Fibroblast of lung (primary cell): ENCODE data around the gene SACS. TPM values are rescaled to one million over a fixed set of nuclear protein-coding genes. Genes with fewer than 3 reads are reported as not detected.

Experiments
- DNase-seq, 2 donors: peaks; one replicate each; pipeline versions ENCODE4 v3.0.0 to v3.0.0-alpha.2; 2010; ENCODE audit warnings: low read depth in 2 of 2
- H2AFZ ChIP-seq: 2 replicates; pipeline ENCODE4 v1.5.1; 2012; ENCODE audit warnings: low read length, control low read depth, inconsistent platforms
- H3K27ac ChIP-seq: 2 replicates; pipeline ENCODE4 v1.5.1; 2011; ENCODE audit warnings: low read length, control low read depth; ENCODE audit not compliant: insufficient read depth
- H3K27me3 ChIP-seq: 2 replicates; pipeline ENCODE4 v1.5.1; 2011; ENCODE audit warnings: mild to moderate bottlenecking, low read length; ENCODE audit not compliant: control insufficient read depth, insufficient read depth
- H3K36me3 ChIP-seq: 2 replicates; pipeline ENCODE4 v1.5.1; 2011; ENCODE audit warnings: low read length; ENCODE audit not compliant: control insufficient read depth, insufficient read depth
- H3K4me1 ChIP-seq: 2 replicates; pipeline ENCODE4 v1.5.1; 2011; ENCODE audit warnings: low read length; ENCODE audit not compliant: control insufficient read depth, insufficient read depth; ENCODE audit errors: extremely low read depth
- H3K4me2 ChIP-seq: 2 replicates; pipeline ENCODE4 v1.5.1; 2011; ENCODE audit warnings: low read length, control low read depth; ENCODE audit not compliant: insufficient read depth; ENCODE audit errors: extremely low read depth
- H3K4me3 ChIP-seq, 4 experiments: fragments of 200-600 bp in 1 of 4; sonication (generic) in 1 of 4; replicated peaks in 1 of 4; 2 replicates each; pipeline ENCODE4 v1.5.1; 2011 to 2016; ENCODE audit warnings: low read length in 4 of 4, low read depth in 3 of 4, mild to moderate bottlenecking in 3 of 4, control low read depth in 2 of 4, inconsistent platforms in 1 of 4, mixed read lengths in 1 of 4; ENCODE audit not compliant: insufficient read depth in 1 of 4; ENCODE audit errors: control extremely low read depth in 1 of 4
- H3K79me2 ChIP-seq: 2 replicates; pipeline ENCODE4 v1.5.1; 2012; ENCODE audit warnings: mild to moderate bottlenecking, low read length, inconsistent platforms; ENCODE audit not compliant: control insufficient read depth, insufficient read depth
- H3K9ac ChIP-seq: 2 replicates; pipeline ENCODE4 v1.5.1; 2011; ENCODE audit warnings: mild to moderate bottlenecking, low read length, control low read depth; ENCODE audit not compliant: insufficient read depth
- H3K9me3 ChIP-seq: 2 replicates; pipeline ENCODE4 v1.5.1; 2012; ENCODE audit warnings: low read depth, low read length; ENCODE audit not compliant: control insufficient read depth, insufficient read depth
- H4K20me1 ChIP-seq: 2 replicates; pipeline ENCODE4 v1.5.1; 2011; ENCODE audit warnings: low read length; ENCODE audit not compliant: control insufficient read depth, insufficient read depth; ENCODE audit errors: extremely low read depth
- EZH2 ChIP-seq: IDR thresholded peaks from 2 replicates; pipeline ENCODE4 v1.5.1; 2012; ENCODE audit warnings: low read length, control low read depth, mild to moderate bottlenecking; ENCODE audit errors: missing control alignments
- polyA plus RNA-seq, 2 donors: library from polyadenylated mRNA; depleted of rRNA in 1 of 2; stranded (reverse) in 1 of 2; unstranded in 1 of 2; fragments of >200 nt; gene quantifications; 2 replicates each; pipeline ENCODE4 v1.2.1, GENCODE V29; 2011 to 2012; ENCODE audit warnings: missing spikeins in 1 of 2
- total RNA-seq: library from RNA; depleted of rRNA; stranded (reverse); fragments of >200 nt; gene quantifications from 2 replicates; pipeline ENCODE4 v1.2.1, GENCODE V29; 2014
- TF ChIP-seq, protein P1 (sequence below), 2 donors: IDR thresholded peaks in 1 of 2; conservative IDR thresholded peaks in 1 of 2; 1 replicate in 1 of 2; 2 replicates in 1 of 2; pipeline ENCODE4 v1.5.1; 2011 to 2012; ENCODE audit warnings: low read length in 2 of 2, control low read depth in 1 of 2, inconsistent platforms in 1 of 2, low read depth in 1 of 2, mild to moderate bottlenecking in 1 of 2

The SACS gene
- total and polyA plus RNA-seq, 2 donors (not counting 1 experiment from before 2014, with no cell fraction given), result 43.1 to 94.5 TPM

DNA sequence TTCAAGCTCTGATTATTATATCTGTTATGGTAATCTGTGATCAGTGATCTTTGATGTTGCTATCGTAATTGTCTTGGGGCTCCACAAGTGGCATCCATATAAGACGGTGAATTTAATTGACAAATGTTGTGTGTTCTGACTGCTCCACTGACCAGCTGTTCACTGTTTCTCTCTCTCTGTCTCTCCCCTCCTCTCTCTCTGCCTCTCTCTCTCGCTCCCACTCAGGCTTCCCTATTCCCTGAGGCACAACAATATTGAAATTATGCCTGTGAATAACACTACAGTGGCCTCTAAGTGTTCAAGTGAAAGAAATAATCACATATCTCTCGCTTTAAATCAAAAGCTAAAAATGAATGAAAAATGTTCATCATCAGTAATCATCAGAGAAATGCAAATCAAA is 4.4 kb upstream of the SACS start:
- H4K20me1 ChIP-seq, result no peaks in the 10 kb centered on the region
- no peaks in the 10 kb centered on the region for H3K9me3 ChIP-seq
- no peaks in the 10 kb centered on the region for H3K27me3 ChIP-seq
- no peak overlapping the region for H2AFZ ChIP-seq
- no peaks in the 10 kb centered on the region for H3K79me2 ChIP-seq
- H3K9ac ChIP-seq, result no peak overlapping the region
- H3K4me1 ChIP-seq, result no peaks in the 10 kb centered on the region
- no peaks in the 10 kb centered on the region for H3K36me3 ChIP-seq
- DNase-seq, result no peak
- H3K4me2 ChIP-seq, result no peak overlapping the region
- H3K4me3 ChIP-seq, result no peak overlapping the region
- TF ChIP-seq EZH2, result no peak
- TF ChIP-seq, protein P1, sequence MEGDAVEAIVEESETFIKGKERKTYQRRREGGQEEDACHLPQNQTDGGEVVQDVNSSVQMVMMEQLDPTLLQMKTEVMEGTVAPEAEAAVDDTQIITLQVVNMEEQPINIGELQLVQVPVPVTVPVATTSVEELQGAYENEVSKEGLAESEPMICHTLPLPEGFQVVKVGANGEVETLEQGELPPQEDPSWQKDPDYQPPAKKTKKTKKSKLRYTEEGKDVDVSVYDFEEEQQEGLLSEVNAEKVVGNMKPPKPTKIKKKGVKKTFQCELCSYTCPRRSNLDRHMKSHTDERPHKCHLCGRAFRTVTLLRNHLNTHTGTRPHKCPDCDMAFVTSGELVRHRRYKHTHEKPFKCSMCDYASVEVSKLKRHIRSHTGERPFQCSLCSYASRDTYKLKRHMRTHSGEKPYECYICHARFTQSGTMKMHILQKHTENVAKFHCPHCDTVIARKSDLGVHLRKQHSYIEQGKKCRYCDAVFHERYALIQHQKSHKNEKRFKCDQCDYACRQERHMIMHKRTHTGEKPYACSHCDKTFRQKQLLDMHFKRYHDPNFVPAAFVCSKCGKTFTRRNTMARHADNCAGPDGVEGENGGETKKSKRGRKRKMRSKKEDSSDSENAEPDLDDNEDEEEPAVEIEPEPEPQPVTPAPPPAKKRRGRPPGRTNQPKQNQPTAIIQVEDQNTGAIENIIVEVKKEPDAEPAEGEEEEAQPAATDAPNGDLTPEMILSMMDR (conservative IDR thresholded peaks at IDR 0.05 in 1 of 2, IDR thresholded peaks at IDR 0.05 in 1 of 2; ENCODE audit: low read depth in 1 of 2, low read length in 2 of 2), result no peak
- no peak overlapping the region for H3K27ac ChIP-seq

DNA sequence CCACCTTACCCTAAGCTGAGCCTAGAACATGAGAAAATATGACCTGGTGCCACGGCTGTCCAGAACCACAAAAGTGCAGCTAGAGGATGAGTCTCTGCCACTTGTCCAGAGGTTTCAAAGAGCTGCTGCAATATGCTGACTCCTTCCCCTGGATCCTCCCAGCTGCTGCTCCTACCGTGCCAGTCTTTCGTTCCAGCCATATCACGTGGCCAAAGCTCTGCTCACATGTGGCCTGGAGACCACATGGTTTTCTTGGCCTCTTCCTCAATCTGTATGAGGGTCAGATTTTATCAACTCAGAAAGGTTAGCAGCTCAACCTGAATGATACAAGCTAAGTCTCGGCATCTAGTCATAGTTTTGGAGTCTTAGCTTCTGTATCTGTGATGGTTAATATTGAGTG is 3.2 kb upstream of the SACS start:
- no peak overlapping the region for H2AFZ ChIP-seq
- no peak for DNase-seq

DNA sequence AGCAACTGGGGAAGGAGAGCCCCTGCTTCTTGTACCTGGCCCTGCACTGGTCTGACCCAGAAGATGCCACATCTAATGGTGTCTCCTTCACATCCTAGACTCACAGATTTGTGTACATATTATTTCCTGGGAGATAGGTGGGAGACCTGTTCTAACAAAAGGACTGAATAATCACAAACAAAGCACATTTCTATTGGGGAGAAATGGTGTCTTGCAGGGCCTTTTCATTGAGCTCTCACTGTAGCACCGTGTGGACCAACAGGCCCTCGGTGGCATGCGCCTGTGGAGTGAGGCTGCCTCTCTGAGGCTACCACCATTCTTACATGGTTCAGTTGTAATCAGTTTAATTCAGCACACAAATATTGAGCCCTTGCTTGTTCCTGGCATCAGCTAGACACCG is 989 bp upstream of the SACS start:
- Histone ChIP-seq H2AFZ (no peak overlapping the region), H3K4me2 (no peak overlapping the region), H3K9ac (no peak overlapping the region), H3K79me2 (no peaks in the 10 kb centered on the region), H3K36me3 (no peaks in the 10 kb centered on the region), H3K4me3 (no peak overlapping the region), H3K27ac (no peak overlapping the region), H3K27me3 (no peaks in the 10 kb centered on the region), H4K20me1 (no peaks in the 10 kb centered on the region), H3K4me1 (no peaks in the 10 kb centered on the region), H3K9me3 (no peaks in the 10 kb centered on the region)
- no peak for DNase-seq
- TF ChIP-seq, protein P1 (conservative IDR thresholded peaks at IDR 0.05 in 1 of 2, IDR thresholded peaks at IDR 0.05 in 1 of 2; ENCODE audit: low read depth in 1 of 2, low read length in 2 of 2), result no peak
- TF ChIP-seq EZH2, result no peak

More for the DNA sequence above, 3.2 kb upstream of the SACS start:
- no peaks in the 10 kb centered on the region for H3K79me2 ChIP-seq
- TF ChIP-seq, protein P1 (conservative IDR thresholded peaks at IDR 0.05 in 1 of 2, IDR thresholded peaks at IDR 0.05 in 1 of 2; ENCODE audit: low read depth in 1 of 2, low read length in 2 of 2), result no peak
- no peak for TF ChIP-seq EZH2
- H3K36me3 ChIP-seq, result no peaks in the 10 kb centered on the region
- no peaks in the 10 kb centered on the region for H3K9me3 ChIP-seq
- H3K27ac ChIP-seq, result no peak overlapping the region
- H3K4me2 ChIP-seq, result no peak overlapping the region
- H3K9ac ChIP-seq, result no peak overlapping the region
- H3K27me3 ChIP-seq, result no peaks in the 10 kb centered on the region
- H3K4me1 ChIP-seq, result no peaks in the 10 kb centered on the region
- no peaks in the 10 kb centered on the region for H4K20me1 ChIP-seq
- no peak overlapping the region for H3K4me3 ChIP-seq
